HCT116 (cell line): ENCODE data around the gene GPLD1. TPM values are rescaled to one million over a fixed set of nuclear protein-coding genes. Genes with fewer than 3 reads are reported as not detected.
"Not testable (repeated sequence)": the region's sequence is repeated elsewhere in the genome, so short reads cannot be mapped to it uniquely, and the experiment has no call there.

Experiments
- ATAC-seq: fragments of 200-7000 bp; cut with Tn5 transposase; 2 replicates; pipeline ENCODE4 v1.9.1; 2020; ENCODE audit warnings: mild to moderate bottlenecking, moderate library complexity
- BruUV-seq: library from RNA; stranded (reverse); fragments of 400-500 nt; replicated peaks from 2 replicates; lab custom pipeline; 2021; lab: Mats Ljungman, UMichigan
- CTCF ChIA-PET: fragments of 300-600 bp; sonication (Branson Sonifier 250); formaldehyde crosslinking; loops from one replicate; lab custom pipeline; 2021; ENCODE audit warnings: antibody characterized with exemption; lab: Charles Lee
- POLR2A ChIA-PET: fragments of 300-600, 350-600 bp; sonication (Branson Sonifier 250); formaldehyde crosslinking; loops from one replicate; lab custom pipeline; 2021; ENCODE audit warnings: antibody characterized with exemption; lab: Charles Lee
- RAD21 ChIA-PET, 2 experiments: fragments of 300-600 bp; sonication (Branson Sonifier 250); formaldehyde crosslinking; loops; one replicate each; lab custom pipeline; 2023; ENCODE audit warnings: low total read pairs in 2 of 2; ENCODE audit not compliant: uncharacterized antibody in 2 of 2, unreplicated experiment in 2 of 2, low non-redundant PET in 1 of 2; lab: Charles Lee
- DNase-seq: peaks from one replicate; pipeline ENCODE4 v3.0.0-alpha.2; 2010; ENCODE audit warnings: low read depth, low spot score
- H2AFZ ChIP-seq: fragments of 200-600 bp; shearing (Covaris generic), sonication (generic); 2 replicates; pipeline ENCODE4 v1.6.1; 2017; ENCODE audit warnings: low read depth, mixed run types, mixed read lengths, antibody characterized with exemption, low read length; ENCODE audit not compliant: poor library complexity, severe bottlenecking
- H3K27ac ChIP-seq: 2 replicates; pipeline ENCODE4 v1.5.1; 2012; ENCODE audit warnings: low read depth, low read length
- H3K27me3 ChIP-seq: fragments of 200-600 bp; sonication (generic); 2 replicates; pipeline ENCODE4 v1.6.1; 2016; ENCODE audit warnings: mixed run types, low read length, mixed read lengths; ENCODE audit not compliant: insufficient read depth
- H3K36me3 ChIP-seq, 2 experiments: fragments of 200-500 bp in 1 of 2; fragments of 200-600 bp in 1 of 2; sonication (Bioruptor generic) in 1 of 2; sonication (generic) in 1 of 2; 2 replicates each; pipeline versions ENCODE4 v1.5.1 to v1.6.1; 2014 to 2016; ENCODE audit warnings: low read length in 2 of 2, inconsistent platforms in 1 of 2, mixed read lengths in 1 of 2, mixed run types in 1 of 2; ENCODE audit not compliant: insufficient read depth in 2 of 2, control insufficient read depth in 1 of 2
- H3K4me1 ChIP-seq, 2 experiments: fragments of 200-600 bp in 1 of 2; sonication (generic) in 1 of 2; 2 replicates each; pipeline versions ENCODE4 v1.5.1 to v1.6.1; 2012 to 2017; ENCODE audit warnings: low read length in 2 of 2, inconsistent platforms in 1 of 2, mild to moderate bottlenecking in 1 of 2, mixed read lengths in 1 of 2, mixed run types in 1 of 2, moderate library complexity in 1 of 2; ENCODE audit not compliant: insufficient read depth in 2 of 2, control insufficient read depth in 1 of 2
- H3K4me2 ChIP-seq: fragments of 200-600 bp; sonication (generic); 2 replicates; pipeline ENCODE4 v1.6.1; 2017; ENCODE audit warnings: mixed run types, low read length, mixed read lengths
- H3K4me3 ChIP-seq, 2 experiments: fragments of 200-600 bp in 1 of 2; sonication (generic) in 1 of 2; replicated peaks in 1 of 2; 2 replicates each; pipeline ENCODE4 v1.5.1; 2011 to 2016; ENCODE audit warnings: low read length in 2 of 2, control low read depth in 1 of 2, low read depth in 1 of 2, mild to moderate bottlenecking in 1 of 2, mixed read lengths in 1 of 2, mixed run types in 1 of 2
- H3K79me2 ChIP-seq: fragments of 200-600 bp; sonication (generic); 2 replicates; pipeline ENCODE4 v1.6.1; 2017; ENCODE audit warnings: mild to moderate bottlenecking, mixed run types, low read length, moderate library complexity, mixed read lengths; ENCODE audit not compliant: insufficient read depth
- H3K9ac ChIP-seq: fragments of 200-600 bp; sonication (generic); 2 replicates; pipeline ENCODE4 v1.6.1; 2016; ENCODE audit warnings: low read length, mixed read lengths
- H3K9me2 ChIP-seq: fragments of 200-600 bp; sonication (generic), shearing (Covaris generic); 2 replicates; pipeline ENCODE4 v1.6.1; 2017; ENCODE audit warnings: mixed run types, mild to moderate bottlenecking, moderate library complexity; ENCODE audit not compliant: insufficient read depth
- H3K9me3 ChIP-seq, 2 experiments: fragments of 200-500 bp in 1 of 2; fragments of 200-600 bp in 1 of 2; sonication (Bioruptor generic) in 1 of 2; sonication (generic) in 1 of 2; 2 replicates each; pipeline ENCODE4 v1.6.1; 2014 to 2017; ENCODE audit warnings: low read length in 2 of 2, mixed read lengths in 2 of 2, inconsistent platforms in 1 of 2, low read depth in 1 of 2, mild to moderate bottlenecking in 1 of 2, mixed run types in 1 of 2, moderate library complexity in 1 of 2; ENCODE audit not compliant: control insufficient read depth in 1 of 2, insufficient read depth in 1 of 2
- H4K20me1 ChIP-seq: fragments of 200-600 bp; sonication (generic), shearing (Covaris generic); 2 replicates; pipeline ENCODE4 v1.6.1; 2017; ENCODE audit warnings: mixed run types, mild to moderate bottlenecking, moderate library complexity; ENCODE audit not compliant: insufficient read depth
- CBX3 ChIP-seq: IDR thresholded peaks from 2 replicates; pipeline ENCODE4 v1.6.1; 2012; ENCODE audit warnings: low read depth
- RAD21 ChIP-seq: IDR thresholded peaks from 2 replicates; pipeline ENCODE4 v1.6.1; 2012; ENCODE audit warnings: low read depth, mild to moderate bottlenecking
- intact Hi-C: fragments of 100-400 bp; cut with micrococcal nuclease; formaldehyde crosslinking; loops from 2 replicates; pipeline ENCODE4 v1.10.0; 2022
- total RNA-seq: library from RNA; stranded (reverse); gene quantifications from one replicate; pipeline ENCODE4 v1.2.1, GENCODE V29; 2021; ENCODE audit not compliant: unreplicated experiment
- TF ChIP-seq, protein P1 (sequence below): IDR thresholded peaks from 2 replicates; pipeline ENCODE4 v1.6.1; 2012; ENCODE audit warnings: low read depth

The GPLD1 gene
- total RNA-seq, 1 experiment from 2014 or later = 2.1 TPM

DNA sequence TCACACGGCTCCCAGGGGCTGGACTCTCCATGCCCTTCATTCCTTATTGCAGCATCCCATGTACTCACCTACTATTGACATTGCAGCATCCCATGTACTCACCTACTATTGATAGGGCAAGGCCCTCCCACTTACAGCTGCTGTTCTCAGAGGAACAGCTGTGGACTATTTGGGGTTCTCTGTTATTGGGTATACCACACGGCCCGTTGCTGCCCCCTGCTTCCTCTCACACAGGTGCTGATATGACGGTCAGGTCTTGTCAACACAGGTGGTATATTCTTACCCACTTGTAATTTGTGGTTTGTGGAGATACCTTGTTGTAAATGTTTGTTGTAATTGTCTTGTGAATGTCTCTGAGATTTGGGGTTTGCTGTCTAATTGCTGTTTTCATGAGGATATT is 24.2 kb upstream of the GPLD1 start:
- POLR2A ChIA-PET = no interaction called here
- no peak for TF ChIP-seq CBX3
- TF ChIP-seq RAD21 = no peak
- TF ChIP-seq, protein P1, sequence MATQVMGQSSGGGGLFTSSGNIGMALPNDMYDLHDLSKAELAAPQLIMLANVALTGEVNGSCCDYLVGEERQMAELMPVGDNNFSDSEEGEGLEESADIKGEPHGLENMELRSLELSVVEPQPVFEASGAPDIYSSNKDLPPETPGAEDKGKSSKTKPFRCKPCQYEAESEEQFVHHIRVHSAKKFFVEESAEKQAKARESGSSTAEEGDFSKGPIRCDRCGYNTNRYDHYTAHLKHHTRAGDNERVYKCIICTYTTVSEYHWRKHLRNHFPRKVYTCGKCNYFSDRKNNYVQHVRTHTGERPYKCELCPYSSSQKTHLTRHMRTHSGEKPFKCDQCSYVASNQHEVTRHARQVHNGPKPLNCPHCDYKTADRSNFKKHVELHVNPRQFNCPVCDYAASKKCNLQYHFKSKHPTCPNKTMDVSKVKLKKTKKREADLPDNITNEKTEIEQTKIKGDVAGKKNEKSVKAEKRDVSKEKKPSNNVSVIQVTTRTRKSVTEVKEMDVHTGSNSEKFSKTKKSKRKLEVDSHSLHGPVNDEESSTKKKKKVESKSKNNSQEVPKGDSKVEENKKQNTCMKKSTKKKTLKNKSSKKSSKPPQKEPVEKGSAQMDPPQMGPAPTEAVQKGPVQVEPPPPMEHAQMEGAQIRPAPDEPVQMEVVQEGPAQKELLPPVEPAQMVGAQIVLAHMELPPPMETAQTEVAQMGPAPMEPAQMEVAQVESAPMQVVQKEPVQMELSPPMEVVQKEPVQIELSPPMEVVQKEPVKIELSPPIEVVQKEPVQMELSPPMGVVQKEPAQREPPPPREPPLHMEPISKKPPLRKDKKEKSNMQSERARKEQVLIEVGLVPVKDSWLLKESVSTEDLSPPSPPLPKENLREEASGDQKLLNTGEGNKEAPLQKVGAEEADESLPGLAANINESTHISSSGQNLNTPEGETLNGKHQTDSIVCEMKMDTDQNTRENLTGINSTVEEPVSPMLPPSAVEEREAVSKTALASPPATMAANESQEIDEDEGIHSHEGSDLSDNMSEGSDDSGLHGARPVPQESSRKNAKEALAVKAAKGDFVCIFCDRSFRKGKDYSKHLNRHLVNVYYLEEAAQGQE = no peak
- TF ChIP-seq, all 23 proteins: peak for 0
- Histone ChIP-seq H3K9ac (no peak overlapping the region), H3K79me2 (no peaks in the 10 kb centered on the region), H3K4me1 (no peaks in the 10 kb centered on the region), H3K4me2 (no peak overlapping the region), H3K36me3 (no peaks in the 10 kb centered on the region), H2AFZ (no peak overlapping the region), H4K20me1 (no peaks in the 10 kb centered on the region), H3K4me3 (no peak overlapping the region), H3K27me3 (no peaks in the 10 kb centered on the region), H3K27ac (no peak overlapping the region), H3K9me3 (no peaks in the 10 kb centered on the region), H3K9me2 (no peaks in the 10 kb centered on the region)
- intact Hi-C loops = no loop called here
- CTCF ChIA-PET = no interaction called here
- RAD21 ChIA-PET = no interaction called here
- DNase-seq = no peak
- BruUV-seq = no TSS peak
- ATAC-seq = no peak

DNA sequence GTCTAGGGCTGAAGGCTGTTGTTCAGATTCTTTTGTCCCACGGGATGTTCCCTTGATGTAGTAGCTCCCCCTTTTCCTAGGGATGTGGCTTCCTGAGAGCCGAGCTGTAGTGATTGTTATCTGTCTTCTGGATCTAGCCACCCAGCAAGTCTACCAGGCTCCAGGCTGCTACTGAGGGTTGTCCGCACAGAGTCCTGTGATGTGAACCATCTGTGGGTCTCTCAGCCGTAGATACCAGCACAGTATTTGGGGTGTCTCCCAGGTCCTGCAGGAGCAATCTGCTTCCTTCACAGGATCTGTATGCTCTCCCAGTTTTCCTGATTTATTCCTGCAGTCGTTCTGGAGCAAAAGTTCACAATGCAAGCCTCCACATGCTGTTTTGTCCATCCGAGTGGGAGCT is 22.6 kb upstream of the GPLD1 start:
- H3K4me3 ChIP-seq, H2AFZ ChIP-seq, DNase-seq, BruUV-seq, H3K36me3 ChIP-seq, H3K9me2 ChIP-seq, POLR2A ChIA-PET, H3K79me2 ChIP-seq, H3K9me3 ChIP-seq, H3K4me2 ChIP-seq, H3K27me3 ChIP-seq, RAD21 ChIA-PET, H3K9ac ChIP-seq, H3K27ac ChIP-seq, H4K20me1 ChIP-seq, intact Hi-C loops, H3K4me1 ChIP-seq, ATAC-seq: not testable (repeated sequence)
- CTCF ChIA-PET = interaction anchor here (2.2 kb wide), 1 partner anchor 9 kb away, joined by 9 read pairs; no protein-coding TSS in a partner anchor
